Jurkat, Clone E6-1 (cell line): ENCODE data around the gene GNAT1.
"Not testable (repeated sequence)": the region's sequence is repeated elsewhere in the genome, so short reads cannot be mapped to it uniquely, and the experiment has no call there.

Experiments
- DNase-seq: peaks from one replicate; pipeline ENCODE4 v3.0.0-alpha.2; 2011; ENCODE audit warnings: low read depth, low spot score
- H3K4me3 ChIP-seq: 2 replicates; pipeline ENCODE4 v1.5.1; 2011; ENCODE audit warnings: mild to moderate bottlenecking, low read length, control low read depth, moderate library complexity

Gene GNAT1

DNA sequence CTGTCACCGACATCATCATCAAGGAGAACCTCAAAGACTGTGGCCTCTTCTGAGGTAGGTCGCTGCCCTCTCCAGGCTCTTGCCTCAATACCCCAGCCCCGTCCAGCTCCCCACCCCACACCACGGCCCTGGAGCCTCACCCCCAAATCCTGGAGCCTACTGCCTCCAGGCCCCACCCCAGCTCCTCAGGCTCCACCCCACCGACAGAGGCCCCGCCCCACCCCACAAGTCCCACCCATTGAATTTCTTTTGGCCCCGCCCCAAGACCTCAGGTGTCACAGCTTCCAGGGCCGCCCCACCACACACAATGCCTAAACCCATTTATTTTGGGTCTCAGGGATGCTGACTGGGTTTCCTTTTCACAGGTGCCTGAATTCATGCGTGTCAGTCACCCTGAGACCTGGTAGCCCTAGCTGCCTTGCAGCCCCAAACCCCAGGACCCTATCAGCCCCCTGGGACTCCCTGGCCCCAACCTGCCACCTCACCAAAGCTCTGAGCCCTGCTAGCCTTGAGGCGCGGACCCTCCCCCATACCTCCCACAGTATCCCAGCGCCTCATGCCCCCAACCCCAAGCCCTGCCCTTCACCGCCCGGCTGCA, 3.6 kb downstream of the GNAT1 start:
- H3K4me3 ChIP-seq: peak overlapping the region; percentile 11; the same call in 1 of the 2 replicates
- peak; percentile 25 for DNase-seq

DNA sequence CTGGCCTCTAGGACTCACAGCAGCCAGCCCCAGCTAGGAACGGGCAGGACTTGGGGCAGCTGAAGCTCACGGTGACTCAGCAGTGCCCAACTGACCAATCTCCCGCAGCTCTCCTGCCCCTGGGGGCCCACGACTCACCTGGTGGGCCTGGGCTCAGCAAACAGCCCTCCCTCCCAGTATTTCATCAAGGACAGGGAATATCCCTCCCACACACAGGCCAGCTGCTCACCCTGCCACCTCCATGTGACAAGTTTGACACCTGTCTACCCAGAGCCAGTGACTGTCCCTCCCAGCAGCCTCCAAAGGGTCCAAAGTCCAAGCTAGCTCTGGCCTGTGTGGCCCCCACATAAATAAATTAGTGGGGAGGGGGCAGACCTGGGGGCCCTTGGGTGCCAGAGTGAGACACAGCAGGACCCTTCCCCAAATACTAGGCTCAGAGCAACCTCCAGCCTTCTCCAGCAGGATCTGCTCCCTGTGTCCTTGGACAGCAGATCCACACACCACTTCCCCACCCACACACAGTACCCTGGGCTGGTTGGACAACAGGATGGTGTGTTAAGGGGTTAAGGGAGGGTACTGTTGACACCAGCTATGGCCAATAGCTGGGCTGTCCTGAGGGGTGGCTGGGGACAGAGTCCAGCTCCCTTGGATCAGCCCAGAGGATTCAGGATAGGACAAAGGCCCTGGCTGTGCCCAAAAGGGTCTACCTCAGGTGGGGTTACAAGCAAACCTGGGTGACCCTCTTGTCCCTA, 4.3 kb downstream of the GNAT1 start:
- H3K4me3 ChIP-seq: no peak overlapping the region
- DNase-seq: no peak

DNA sequence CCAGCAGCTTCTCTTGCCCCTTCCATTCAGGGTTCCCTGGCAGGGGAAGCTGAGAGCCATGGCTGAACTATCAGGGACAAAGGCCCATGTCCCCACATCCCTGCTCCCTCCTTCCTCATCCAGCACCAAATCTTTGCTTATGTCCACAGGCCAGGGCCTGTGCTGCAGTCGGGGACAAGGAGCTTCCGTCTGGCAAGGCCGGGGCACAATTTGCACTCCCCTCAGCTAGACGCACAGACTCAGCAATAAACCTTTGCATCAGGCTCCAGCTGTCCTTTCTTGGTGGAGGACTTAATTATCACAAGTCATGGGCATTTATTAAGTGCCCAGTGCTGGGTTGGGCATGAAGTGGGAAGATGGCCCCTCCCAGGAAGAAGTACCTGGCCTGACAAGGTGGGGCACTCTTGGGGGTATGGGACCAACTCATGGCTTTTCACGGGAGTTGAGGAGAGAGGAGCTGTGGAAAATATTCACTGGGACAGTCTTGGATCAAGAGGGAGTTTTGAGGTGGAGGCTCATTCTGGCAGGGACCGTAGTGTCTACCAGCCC, 4.9 kb downstream of the GNAT1 start:
- no peak for DNase-seq
- H3K4me3 ChIP-seq: no peak overlapping the region

DNA sequence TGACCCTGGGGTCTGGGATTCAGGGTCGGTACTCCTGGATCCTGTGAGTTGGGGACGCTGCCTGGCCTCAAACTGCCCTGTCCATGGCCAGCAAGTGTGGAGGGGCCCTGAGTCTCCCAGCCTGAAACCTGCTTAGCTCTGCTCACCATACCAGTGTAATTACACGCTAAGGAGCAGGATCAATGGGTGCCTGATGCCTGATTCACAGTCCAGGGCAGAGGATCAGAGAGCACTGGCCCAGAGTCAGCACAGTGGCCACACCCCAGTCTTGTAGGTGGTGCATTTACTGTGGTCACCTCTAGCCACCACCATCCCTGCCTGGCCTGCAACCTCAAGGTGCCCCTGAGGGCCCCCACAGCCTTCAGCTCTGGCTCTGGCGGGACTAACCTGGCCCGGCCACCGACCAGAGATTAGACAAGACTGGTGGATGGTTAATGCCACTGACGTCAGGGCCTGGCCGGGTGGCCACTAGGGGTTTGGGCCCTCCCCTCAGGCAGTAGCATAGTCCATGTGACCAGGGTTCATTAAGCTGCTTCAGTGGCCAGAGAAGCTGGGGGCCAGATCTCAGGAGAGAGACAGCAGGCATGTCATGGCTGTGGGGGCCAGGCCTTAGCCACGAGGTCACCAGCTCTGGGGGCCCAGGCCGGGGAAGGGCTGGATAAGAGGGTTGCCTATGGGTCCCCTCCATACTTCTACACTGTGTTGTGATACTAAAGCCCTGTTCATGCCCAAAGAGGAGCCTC, 10.3 kb downstream of the GNAT1 start:
- no peak overlapping the region for H3K4me3 ChIP-seq
- DNase-seq: no peak

DNA sequence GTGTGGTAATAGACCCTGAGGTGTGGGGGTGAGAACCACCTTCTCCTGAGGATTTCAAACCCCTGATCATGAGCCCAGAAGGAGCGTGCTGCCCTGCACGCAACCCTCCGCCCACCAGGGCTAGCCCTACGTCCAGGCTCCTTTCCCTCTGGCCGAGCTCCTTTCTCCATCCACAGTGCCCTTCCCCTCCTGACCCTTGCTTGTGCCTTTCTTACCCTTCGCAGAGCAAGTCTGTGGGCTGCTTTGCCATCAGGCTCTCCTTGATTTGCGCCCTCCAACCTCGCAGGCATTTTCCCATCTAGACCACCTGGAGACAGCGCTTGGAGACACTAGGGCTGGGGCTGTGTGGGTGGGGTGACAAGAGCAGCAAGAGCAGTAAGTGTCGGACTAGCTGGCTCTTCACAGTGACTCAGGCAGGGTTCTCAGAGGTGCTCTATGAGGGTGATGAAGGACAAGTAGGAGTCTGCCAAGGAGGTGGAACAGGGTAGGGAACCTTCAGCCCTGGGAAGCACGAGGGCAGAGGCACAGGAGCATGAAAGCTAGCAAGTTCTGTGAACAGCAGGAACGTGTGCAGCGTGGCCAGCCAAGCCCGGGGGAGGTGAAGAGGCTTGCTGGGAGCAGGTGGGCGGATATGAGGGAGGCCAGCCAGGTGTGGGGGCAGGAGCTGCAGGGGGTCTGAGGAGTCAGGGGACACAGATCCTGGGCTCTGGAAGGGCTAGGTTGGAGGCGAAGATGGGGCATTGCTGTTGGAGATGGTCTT, 11.1 kb downstream of the GNAT1 start:
- H3K4me3 ChIP-seq: no peak overlapping the region
- DNase-seq: no peak

DNA sequence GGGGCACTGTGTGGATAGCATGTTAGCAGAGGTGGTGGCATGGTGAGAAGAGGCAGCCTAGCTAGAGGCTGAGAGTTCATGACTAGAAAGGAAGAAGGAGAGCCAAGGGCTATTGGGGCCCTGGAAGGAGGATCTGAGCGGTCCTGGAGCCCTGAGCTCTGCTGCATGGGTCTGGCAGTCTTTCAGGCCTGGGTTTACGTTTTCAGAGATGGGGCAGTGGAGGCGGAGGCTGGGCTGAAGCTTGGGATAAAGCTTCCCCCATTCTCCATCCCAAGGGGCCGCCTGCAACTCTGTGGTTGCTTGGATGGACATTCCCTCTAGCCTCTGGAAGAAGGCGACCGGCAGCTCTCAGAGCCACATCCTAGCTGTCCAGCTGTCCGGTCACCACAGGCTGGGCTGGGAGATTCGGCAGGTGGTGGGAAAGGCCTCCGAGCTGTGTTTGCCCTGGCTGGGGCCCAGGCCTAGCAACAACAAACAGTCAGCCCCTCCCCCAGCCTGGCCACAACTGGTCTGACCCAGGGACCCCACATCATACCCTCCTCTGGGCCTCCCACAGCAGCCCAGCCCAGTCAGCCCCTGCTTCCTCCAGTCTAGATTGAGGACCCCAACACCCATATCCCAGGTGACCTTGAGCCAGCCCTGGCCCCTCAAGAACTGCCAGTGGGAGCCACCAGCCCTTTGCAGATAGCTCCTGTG, 11.9 kb downstream of the GNAT1 start:
- DNase-seq: no peak

DNA sequence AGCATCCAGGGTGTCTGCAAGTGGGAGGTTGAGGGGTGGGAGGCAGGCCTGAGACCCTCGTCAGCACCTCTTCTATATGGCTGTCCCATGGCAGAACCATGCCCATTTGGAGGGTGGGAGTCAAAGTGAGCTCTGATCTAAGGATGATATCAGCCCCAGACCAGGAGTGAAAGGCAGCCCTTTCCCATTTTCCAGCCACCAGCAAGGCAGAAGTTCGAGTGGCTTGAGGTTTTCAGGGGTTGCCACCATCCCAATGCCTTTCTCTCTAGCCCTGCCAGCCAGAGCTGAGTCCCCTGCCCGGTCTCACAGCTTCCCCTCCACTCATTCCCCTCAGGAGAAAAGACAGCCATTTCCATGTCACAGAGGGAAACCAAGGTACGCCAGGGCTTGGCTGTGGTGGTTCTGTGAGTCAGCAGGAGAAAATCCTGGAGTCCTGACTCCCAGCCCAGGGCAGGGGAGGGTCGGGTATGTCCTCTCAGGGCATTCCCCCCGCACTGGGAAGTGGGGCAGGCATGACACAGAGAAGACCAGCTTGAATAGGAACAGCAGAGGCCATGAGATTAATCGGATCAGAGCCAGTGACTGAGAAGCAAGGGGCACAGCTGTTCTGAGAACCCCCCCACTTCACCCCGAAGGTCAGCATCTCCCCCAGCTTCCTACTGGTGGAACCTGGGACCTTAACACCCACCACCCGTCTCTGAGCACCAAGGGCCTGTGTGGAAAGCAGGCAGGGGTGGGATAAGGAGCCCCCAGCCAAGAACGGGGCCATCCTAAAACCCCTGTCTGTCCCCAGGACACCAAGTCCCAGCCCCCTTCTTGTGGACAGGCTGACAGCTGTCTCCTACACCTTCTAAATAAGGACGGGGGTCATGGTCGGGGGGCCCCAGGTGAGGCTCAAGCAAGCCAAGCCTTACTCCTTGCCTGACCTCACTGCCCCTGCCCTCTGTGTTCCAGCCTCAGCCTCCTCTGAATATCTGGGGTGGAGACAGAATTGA, 12.7 kb downstream of the GNAT1 start:
- no peak for DNase-seq
- H3K4me3 ChIP-seq: no peak overlapping the region

More for the DNA sequence above, 11.9 kb downstream of the GNAT1 start:
- H3K4me3 ChIP-seq: no peak overlapping the region

DNA sequence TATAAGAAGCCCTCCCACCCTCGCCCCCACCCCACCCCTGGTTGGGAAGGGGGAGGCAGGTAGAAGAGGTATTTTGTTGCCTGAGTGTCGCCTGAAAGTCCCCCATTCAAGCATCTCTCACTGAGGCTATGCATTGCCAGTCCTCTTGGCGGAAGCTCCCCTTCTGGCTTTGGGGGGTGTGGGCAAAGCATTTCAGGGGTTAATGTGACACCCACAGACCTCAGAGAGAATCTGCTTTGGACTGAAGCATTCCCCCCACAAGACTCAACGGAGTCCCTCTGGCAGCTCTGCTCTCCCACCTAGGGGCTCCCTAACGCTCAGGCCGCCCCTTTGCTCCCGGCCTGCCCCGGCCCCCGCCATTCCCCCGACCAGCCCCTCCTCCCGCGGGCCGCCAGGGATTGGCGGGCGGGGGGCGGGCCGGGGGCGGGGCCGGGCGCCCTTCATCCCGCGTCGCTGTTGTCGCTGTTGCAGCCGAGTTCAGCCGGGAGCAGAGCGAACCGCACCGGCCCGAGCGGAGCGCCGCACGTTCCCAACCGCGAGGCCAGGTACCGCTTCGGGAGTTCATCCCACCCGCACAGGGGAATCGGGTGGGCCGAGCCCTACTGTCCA, 13.5 kb downstream of the GNAT1 start, which contains the start of gene SLC38A3:
SLC38A3 (plus strand) TSS at position 468 of the 609 bp plus-strand sequence. CDS start 8,929 bp downstream, outside the sequence.
- H3K4me3 ChIP-seq: peak within 1 kb of the TSS; percentile 42
- DNase-seq: no peak

DNA sequence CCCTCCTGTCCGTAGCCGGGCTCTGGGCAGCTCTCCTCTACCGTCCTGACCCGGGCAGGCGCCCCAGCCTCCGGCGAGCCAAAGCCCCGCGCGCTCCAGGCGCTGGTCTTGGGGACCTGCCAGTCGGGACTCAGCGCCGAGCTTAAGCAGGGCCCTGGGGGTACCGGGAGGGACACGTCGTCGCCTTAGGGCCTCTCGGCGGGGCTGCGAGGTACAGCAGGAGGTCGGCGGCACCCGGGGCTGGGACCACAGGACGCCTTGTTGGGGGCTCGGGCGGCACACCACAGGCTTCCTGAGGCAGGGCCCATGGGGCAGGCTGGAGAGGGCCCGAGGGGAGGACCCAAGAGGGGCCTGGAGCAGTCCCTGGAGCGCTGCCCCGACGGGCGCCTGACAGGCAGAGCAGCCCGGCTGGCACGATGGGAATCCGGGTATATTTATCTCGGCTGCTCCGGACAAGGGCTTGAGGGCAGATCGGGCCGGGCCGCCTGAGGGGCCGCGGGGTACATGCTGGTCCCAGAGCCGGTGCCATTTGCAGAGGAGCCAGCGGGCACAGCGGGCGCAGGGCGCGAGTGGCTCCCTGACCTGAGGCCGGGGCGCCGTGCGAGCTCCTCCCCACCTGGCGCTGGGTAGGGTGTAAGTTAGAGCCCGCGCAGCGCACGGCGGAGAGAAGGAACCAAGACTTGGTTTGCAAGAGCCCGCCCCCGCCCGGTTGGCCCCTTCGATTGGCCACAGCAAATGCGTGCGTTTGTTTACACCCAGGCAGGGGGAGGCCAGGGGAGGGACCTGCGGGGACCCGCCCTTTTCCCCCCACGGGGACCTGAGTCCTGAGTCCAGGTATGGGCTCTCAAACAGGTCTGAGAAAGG, 14.2 kb downstream of the GNAT1 start:
- peak; percentile 49 for DNase-seq
- peak overlapping the region; percentile 42 for H3K4me3 ChIP-seq

DNA sequence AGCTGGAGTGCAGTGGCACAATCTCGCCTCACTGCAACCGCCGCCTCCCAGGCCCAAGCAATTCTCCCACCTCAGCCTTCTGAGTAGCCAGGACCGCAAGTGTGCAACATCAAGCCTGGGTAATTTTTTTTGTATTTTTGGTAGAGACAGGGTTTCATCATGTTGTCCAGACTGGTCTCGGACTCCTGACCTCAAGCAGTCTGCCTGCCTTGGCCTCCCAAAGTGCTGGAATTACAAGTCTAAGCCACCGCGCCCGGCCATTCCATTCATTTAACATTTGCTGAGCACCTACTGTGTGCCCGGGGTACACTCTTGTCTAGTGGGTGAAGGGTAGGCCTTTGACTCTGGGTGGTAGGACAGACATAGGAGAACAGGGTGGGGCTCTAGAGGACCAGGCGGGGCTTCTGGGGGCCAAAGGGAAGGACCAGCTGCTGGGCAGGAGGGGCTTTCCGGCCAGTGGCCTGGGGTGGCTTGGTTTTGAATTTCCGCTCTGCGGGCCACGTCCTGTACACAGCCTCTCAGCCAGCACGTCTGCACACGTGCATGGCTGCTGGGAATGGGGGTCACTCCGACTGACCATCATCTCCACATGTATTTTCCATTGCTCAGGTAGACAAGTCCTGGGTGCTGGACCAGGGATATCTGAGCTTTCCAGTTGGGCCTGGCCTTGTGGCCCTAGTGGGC, 16.1 kb downstream of the GNAT1 start:
- no peak for DNase-seq
- H3K4me3 ChIP-seq: no peak overlapping the region

DNA sequence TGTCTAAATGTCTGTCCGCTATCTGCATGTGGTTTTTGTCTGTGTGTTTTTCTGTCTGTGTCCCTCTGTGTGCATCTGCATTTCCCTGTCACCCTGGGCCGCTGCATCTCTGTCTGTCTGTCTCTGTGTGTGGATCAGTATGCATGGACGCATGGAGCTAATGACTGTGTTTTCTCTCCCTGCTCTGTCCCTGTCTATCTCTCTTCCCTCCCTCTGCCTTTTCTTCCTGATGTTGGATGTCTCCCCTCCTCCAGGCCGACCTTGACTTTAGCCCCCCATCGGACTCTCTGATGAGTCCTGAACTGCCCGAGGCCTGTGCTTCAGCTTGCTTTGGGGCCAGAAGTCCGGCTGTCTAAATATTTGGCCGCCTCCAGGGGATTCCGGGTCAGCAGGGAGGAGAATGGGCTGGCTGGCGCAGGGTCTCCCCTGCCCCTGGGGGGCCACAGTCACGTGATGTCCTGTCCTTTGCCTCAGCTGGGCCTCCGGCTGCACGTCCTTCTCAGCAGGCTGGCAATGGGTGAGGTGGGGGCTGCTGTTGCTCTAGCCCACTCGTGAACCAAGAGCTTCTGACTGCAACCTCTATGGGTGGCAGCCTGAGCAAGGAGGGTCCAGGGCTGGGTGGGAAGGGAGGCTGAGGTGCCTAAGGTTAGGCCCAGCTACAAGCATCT, 17.4 kb downstream of the GNAT1 start:
- no peak for DNase-seq
- no peak overlapping the region for H3K4me3 ChIP-seq

DNA sequence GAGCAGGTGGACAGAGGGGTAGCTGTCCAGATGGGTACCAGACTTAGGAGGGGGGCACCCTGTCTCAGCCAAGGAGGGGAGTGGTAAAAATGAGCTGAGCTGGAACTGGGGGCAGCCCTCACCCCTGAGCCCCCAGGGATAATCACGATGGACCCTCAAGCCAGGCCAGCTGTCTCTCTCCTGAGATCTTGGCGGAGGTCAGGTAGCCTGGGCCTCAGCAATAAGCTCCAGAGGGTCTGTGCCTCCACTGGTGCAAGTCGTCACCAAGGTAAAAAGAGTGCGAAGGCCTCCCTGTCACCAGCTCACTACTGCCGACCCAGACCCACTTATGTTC, 18.7 kb downstream of the GNAT1 start:
- H3K4me3 ChIP-seq: no peak overlapping the region
- no peak for DNase-seq

DNA sequence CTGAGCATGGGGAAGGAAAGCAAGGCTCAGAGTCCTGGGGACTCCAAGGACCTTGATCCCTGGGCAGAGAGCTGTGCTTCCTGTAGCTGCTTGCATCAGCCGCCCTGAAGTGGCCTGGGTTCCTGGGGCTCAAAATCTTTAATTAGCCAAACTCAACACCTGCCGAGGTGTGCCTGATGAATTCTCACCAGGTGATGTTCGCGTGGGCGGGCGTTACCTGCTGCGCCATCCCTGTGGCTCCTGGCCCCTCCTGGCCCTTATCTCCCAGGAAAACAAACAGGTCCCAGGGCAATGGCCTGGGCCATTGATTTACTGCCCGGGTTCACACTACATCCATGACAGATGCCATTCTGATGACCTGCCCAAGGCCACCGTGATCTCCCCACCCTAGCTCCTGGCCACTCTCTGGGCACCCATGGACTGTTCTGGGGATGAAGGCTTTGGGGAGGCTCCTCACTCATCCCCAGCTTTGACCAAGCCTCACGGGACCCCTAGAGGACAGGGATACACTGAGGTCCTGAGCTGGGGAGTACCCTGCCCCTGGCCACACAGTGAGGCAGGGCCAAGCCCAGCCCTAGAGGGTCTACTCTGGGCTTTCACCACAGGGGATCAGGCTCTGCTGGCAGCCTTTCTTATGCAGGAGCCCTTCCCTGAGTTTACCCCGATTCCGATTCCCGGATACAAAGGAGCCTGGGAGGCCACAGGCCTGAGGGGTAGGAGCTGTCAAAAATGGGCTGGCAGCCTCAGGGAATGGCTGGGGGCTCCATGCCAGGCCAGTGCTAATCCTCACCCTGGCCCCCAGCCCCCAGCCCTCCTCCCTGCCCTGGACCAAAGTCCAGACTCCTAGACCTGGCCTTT, 19.3 kb downstream of the GNAT1 start:
- no peak overlapping the region for H3K4me3 ChIP-seq
- DNase-seq: no peak

DNA sequence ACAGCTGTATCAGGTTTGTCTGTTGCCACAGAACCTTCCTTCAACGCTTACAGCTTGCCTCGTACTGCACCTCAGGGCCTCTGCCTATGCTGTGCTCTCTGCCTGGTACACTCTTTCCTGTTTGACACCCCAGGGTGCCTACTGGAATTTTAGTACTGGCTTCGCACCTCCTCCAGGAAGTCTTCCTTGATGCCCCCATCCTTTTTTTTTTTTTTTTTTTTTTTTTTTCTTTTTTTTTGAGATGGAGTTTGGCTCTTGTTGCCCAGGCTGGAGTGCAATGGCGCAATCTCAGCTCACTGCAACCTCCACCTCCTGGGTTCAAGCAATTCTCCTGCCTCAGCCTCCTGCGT, 19.9 kb downstream of the GNAT1 start:
- DNase-seq, H3K4me3 ChIP-seq: not testable (repeated sequence)
